Measurements from ENCODE around the gene CPTP. TPM values are rescaled to one million over a fixed set of nuclear protein-coding genes. Genes with fewer than 3 reads are reported as not detected.

Gene CPTP
- total and polyA plus RNA-seq, 11 donors = 50.7 to 226 (median 72.4) TPM

- Histone ChIP-seq H3K4me1 (peaks cover 7 to 65% (median 31%) of the 10 kb centered on the region in 12 donors), H3K27me3 (no peaks in the 10 kb centered on the region), H3K4me3 (no peak overlapping the region), H3K27ac (peak overlapping the region in 1 of 12 donors; percentile 38), H3K9me3 (no peaks in the 10 kb centered on the region), H3K36me3 (peaks cover 0 to 28% (median 22%) of the 10 kb centered on the region in 9 donors)
- TF ChIP-seq CTCF (IDR thresholded peaks at IDR 0.05) (no peak), POLR2A (IDR thresholded peaks at IDR 0.05) (no peak)
- intact Hi-C loops (cut with DNase I) = no loop called here
- ATAC-seq (no peak), DNase-seq (no peak)
- 75 to 79% (median 78%) methylated on average over 11 to 15 of the region's 15 CpGs for WGBS, 4 donors
These were observed 3.7 kb downstream of the CPTP start for GRCh38 chr1:1328254-1328653.

DNA sequence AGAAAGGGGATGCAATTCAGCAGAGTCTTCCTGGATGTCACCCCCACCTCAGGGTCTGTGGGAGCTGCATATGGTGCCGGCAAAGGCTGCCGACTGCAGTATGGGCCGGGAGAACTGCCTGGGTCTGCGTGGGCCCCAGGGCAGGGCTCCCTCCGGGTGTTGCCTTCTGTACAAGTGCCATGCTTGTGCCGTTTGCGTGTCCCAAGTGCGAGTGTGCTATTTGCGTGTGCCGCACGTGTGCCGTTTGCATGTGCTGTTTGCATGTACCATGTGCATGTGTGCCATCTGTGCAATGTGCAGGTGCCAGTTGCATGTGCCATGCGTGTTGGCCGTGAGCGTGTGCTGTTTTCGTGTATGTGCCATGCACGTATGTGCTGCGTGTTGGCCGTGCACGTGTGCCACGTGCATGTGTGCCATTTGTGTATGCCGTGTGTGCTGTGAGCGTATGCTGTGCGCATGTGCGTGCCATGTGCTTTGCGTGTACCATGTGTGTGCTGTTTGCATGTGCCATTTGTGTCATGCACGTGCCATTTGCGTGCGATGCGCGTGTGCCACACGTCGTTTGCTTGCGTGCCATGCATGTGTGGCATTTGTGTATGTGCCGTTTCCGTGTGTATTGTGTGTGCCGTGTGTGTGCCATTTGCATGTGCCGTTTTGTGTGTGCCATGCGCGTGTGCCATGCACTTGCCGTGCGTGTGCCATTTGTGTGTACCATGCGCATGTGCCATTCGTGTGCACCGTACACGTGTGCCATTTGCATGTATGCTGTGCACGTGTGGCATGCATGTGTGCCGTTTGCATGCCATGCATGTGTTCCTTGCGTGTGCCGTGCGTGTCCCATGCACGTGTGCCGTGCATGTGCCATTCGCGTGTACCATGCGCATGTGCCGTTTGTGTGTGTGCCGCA lies 5.0 kb downstream of the CPTP start:
- intact Hi-C loops (cut with DNase I) = no loop called here
- Histone ChIP-seq H3K27me3 (no peaks in the 10 kb centered on the region), H3K9me3 (no peaks in the 10 kb centered on the region), H3K4me1 (peaks cover 4 to 61% (median 27%) of the 10 kb centered on the region in 12 donors), H3K27ac (no peak overlapping the region), H3K36me3 (peaks cover 0 to 28% (median 22%) of the 10 kb centered on the region in 9 donors), H3K4me3 (no peak overlapping the region)
- 89 to 92% (median 90%) methylated on average over 46 to 58 of the region's 58 CpGs for WGBS, 4 donors
- TF ChIP-seq POLR2A (IDR thresholded peaks at IDR 0.05) (peak in 1 of 2 donors; percentile 30), CTCF (IDR thresholded peaks at IDR 0.05) (no peak)
- DNase-seq (no peak), ATAC-seq (no peak)

DNA sequence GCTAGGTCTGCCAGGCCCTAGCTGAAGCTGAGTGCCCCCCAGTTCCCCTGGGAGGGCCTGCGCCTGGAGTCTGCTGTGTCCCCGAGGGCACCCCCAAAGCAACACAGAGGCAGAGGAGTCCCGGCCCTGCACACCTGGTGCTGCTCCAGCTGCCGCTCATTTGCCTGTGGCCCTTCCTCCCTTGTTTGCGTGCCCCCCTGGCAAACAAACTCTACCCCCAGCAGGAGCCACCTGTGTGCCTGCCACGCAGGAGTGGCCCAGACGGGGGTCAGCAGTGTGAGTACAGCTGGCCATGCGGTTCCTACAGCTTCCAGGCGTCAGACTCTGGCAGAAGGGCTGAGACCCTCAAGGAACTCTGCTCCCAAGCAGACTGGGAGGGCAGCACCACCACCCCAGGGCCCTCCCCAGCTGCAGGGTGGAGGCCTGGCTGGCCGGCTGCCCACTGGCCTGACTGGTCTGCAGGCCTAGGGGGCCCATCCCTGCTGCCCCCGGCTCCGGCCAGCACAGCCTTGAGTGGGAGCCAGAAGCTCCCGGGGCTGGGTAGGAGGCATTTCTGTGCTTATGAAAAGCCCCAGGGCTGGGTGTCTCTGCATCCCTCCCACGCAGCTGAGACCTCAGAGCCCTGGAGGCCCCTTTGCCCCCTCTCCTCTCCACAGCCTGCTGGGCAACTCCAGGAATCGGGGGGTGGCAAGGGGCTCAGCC lies 5.9 kb downstream of the CPTP start:
- H3K27ac ChIP-seq = no peak overlapping the region
- no peak overlapping the region for H3K4me3 ChIP-seq
- intact Hi-C loops (cut with DNase I) = no loop called here
- DNase-seq (no peak), ATAC-seq (peak in 1 of 4 donors; percentile 4)
- H3K27me3 ChIP-seq = no peaks in the 10 kb centered on the region
- H3K4me1 ChIP-seq = peaks cover 4 to 54% (median 22%) of the 10 kb centered on the region in 12 donors
- H3K9me3 ChIP-seq = no peaks in the 10 kb centered on the region
- 63 to 79% (median 66%) methylated on average over 12 to 15 of the region's 15 CpGs for WGBS, 4 donors
- peaks cover 0 to 28% (median 22%) of the 10 kb centered on the region in 9 donors for H3K36me3 ChIP-seq
- TF ChIP-seq POLR2A (IDR thresholded peaks at IDR 0.05) (no peak), CTCF (IDR thresholded peaks at IDR 0.05) (no peak)

Data from heart left ventricle (tissue), 16 donors.